Measurements from ENCODE around the gene GALNTL6. TPM values are rescaled to one million over a fixed set of nuclear protein-coding genes. Genes with fewer than 3 reads are reported as not detected.

Gene GALNTL6
- total RNA-seq, 6 donors from 2014 or later: 0.26 to 18.9 TPM; not detected in 4

- Histone ChIP-seq H3K4me3 (no peak overlapping the region), H3K9me3 (no peaks in the 10 kb centered on the region), H3K27ac (no peak overlapping the region), H3K4me1 (no peaks in the 10 kb centered on the region), H3K27me3 (no peaks in the 10 kb centered on the region), H3K36me3 (no peaks in the 10 kb centered on the region)
- ATAC-seq (ENCODE audit: low FRiP score in 2 of 2) (no peak), DNase-seq (no peak)
- TF ChIP-seq CTCF (IDR thresholded peaks at IDR 0.05) (no peak), POLR2AphosphoS5 (IDR thresholded peaks at IDR 0.05) (no peak), POLR2A (IDR thresholded peaks at IDR 0.05) (no peak), EP300 (IDR thresholded peaks at IDR 0.05) (no peak)
Measured at GRCh38 chr4:171947400-171947799, 134.2 kb downstream of the GALNTL6 start.

GRCh38 chr4:171948038-171948437 lies 134.8 kb downstream of the GALNTL6 start:
- no peak overlapping the region for H3K27ac ChIP-seq
- 90 to 95% methylated on average over 2 of the region's 2 CpGs for WGBS, 2 donors
- DNase-seq (no peak), ATAC-seq (ENCODE audit: low FRiP score in 2 of 2) (no peak)
- no peaks in the 10 kb centered on the region for H3K27me3 ChIP-seq
- TF ChIP-seq EP300 (IDR thresholded peaks at IDR 0.05) (no peak), CTCF (IDR thresholded peaks at IDR 0.05) (no peak), POLR2A (IDR thresholded peaks at IDR 0.05) (no peak)
- H3K9me3 ChIP-seq: no peaks in the 10 kb centered on the region
- no peaks in the 10 kb centered on the region for H3K36me3 ChIP-seq
- no peak overlapping the region for H3K4me3 ChIP-seq
- no peaks in the 10 kb centered on the region for H3K4me1 ChIP-seq

- H3K4me1 ChIP-seq: no peaks in the 10 kb centered on the region
- ATAC-seq (ENCODE audit: low FRiP score in 2 of 2) (no peak), DNase-seq (no peak)
- H3K27me3 ChIP-seq: no peaks in the 10 kb centered on the region
- H3K27ac ChIP-seq: no peak overlapping the region
- TF ChIP-seq POLR2A (IDR thresholded peaks at IDR 0.05): no peak
- no peak for TF ChIP-seq EP300 (IDR thresholded peaks at IDR 0.05)
- TF ChIP-seq CTCF (IDR thresholded peaks at IDR 0.05): no peak
- TF ChIP-seq POLR2AphosphoS5 (IDR thresholded peaks at IDR 0.05): no peak
- no peak overlapping the region for H3K4me3 ChIP-seq
- H3K36me3 ChIP-seq: no peaks in the 10 kb centered on the region
- no peaks in the 10 kb centered on the region for H3K9me3 ChIP-seq
- WGBS, 2 donors: 42 to 58% methylated on average over 1 of the region's 1 CpG
Measured at GRCh38 chr4:171954650-171955049, 141.4 kb downstream of the GALNTL6 start.

GRCh38 chr4:171956678-171957077 lies 143.5 kb downstream of the GALNTL6 start:
- Histone ChIP-seq H3K27me3 (no peaks in the 10 kb centered on the region), H3K9me3 (no peaks in the 10 kb centered on the region), H3K27ac (no peak overlapping the region), H3K4me1 (no peaks in the 10 kb centered on the region), H3K36me3 (no peaks in the 10 kb centered on the region), H3K4me3 (no peak overlapping the region)
- DNase-seq: no peak
- WGBS, 2 donors: 71 to 85% methylated on average over 4 of the region's 4 CpGs
- TF ChIP-seq POLR2AphosphoS5 (IDR thresholded peaks at IDR 0.05): no peak
- TF ChIP-seq CTCF (IDR thresholded peaks at IDR 0.05): no peak
- no peak for TF ChIP-seq POLR2A (IDR thresholded peaks at IDR 0.05)
- TF ChIP-seq EP300 (IDR thresholded peaks at IDR 0.05): no peak
- ATAC-seq (ENCODE audit: low FRiP score in 2 of 2): no peak

- H3K9me3 ChIP-seq: no peaks in the 10 kb centered on the region
- DNase-seq: no peak
- no peak for ATAC-seq (ENCODE audit: low FRiP score in 2 of 2)
- no peaks in the 10 kb centered on the region for H3K36me3 ChIP-seq
- H3K4me1 ChIP-seq: no peaks in the 10 kb centered on the region
- H3K27me3 ChIP-seq: no peaks in the 10 kb centered on the region
- 81 to 83% methylated on average over 5 of the region's 5 CpGs for WGBS, 2 donors
- TF ChIP-seq POLR2AphosphoS5 (IDR thresholded peaks at IDR 0.05) (no peak), EP300 (IDR thresholded peaks at IDR 0.05) (no peak), CTCF (IDR thresholded peaks at IDR 0.05) (no peak), POLR2A (IDR thresholded peaks at IDR 0.05) (no peak)
- no peak overlapping the region for H3K27ac ChIP-seq
- H3K4me3 ChIP-seq: no peak overlapping the region
Measured at GRCh38 chr4:171962110-171962509, 148.9 kb downstream of the GALNTL6 start.
